HG03097 (cell line): ENCODE data around the gene IGFBP7.

Experiments used
- ATAC-seq: cut with Tn5 transposase; IDR thresholded peaks from one replicate; pipeline ENCODE4 v1.9.1; 2021; ENCODE audit not compliant: unreplicated experiment, low FRiP score

IGFBP7 gene

DNA sequence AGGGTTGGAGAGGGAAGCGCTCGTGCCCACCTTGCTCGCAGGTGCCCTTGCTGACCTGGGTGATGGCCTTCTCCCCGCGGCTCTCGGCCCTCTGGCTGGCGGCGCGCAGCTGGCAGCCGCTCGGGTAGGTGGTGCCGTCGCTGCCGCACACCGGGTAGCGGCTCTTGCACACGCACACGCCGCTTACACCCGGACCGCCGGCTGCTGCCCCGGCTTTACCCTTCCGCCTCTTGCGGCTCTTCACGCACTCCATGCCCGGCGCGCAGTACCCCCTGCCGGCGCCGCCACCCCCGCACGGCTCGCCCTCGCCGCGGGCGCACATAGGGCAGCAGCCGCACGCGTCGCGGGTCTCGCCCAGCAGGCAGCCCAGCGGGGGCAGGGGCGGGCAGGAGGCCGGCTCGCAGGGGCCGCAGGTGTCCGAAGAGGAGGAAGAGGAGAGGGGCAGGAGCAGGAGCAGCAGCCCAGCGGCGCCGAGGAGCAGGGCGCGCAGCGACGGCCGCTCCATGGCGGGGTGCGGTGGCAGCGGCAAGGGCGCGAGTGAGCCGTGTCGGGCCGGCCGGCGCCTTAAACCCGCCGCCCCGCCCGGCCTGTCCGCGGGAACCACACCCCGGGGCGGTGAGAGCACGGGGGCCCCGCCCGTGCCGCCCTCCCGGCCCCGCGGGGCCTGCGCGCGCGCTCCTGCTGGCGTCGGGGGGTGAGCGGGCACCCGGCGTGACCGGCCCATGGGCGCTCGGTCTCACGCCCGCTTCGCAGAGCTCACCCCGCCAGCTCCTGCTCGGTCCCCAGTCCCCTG is at the start of gene IGFBP7:
Gene IGFBP7, minus strand, starts transcription at position 539 of the 793 bp plus-strand sequence. Its CDS starts 34 bp downstream, at position 505.
- ATAC-seq = peak; percentile 58

DNA sequence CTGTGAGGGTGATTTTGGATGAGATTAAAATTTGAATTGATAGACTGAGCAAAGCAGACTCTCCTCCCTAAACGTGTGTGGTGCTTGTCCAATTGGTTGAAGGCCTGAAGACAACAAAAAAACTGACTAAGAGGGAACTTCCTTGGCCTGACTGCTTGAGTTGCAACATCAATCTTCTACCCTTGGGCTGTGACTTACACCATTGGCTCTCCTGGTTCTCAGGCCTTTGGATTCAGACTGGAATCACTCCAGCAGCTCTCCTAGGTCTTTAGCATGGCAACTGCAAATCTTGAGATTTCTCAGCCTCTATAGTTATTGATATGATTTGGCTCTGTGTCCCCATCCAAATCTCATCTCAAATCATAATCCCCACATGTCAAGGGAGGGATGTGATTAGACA is 49.7 kb upstream of the IGFBP7 start:
- no peak for ATAC-seq

DNA sequence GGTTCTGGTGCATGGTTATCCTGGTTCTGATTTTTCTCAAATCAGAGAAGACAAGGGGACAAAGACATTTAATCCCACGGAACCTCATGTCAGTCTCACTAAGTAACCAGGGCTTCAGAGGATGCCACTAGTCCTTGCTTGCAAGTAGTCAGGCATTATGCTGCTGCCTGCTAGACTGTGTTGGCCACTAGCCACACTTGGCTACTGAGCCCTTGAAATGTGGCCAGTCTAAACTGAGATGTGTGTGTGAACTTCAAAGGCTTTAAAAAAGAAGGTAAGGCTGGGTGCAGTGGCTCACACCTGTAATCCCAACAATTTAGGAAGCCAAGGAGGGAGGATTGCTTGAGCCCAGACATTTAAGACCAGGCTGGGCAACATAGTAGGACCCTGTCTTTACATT is 48.6 kb upstream of the IGFBP7 start:
- ATAC-seq = no peak

DNA sequence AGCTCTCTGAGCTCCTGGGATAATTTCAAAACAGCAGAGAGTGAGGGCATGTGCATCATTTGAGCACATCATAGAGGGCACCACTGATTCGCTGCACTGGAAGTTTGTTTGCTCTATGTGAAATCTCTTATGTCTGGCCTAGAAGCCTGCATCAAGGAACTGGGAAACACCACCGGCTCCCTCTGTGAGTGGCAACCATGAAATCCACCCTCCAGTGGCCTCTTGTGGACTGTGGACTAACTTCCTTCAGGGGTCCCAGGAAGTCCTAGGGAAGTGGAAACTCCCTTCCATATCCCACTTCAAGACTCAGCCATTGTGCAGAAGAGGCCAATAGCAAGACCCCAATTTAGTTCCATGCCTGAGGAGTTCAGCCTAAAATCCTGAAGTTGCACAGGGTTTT is 48.0 kb upstream of the IGFBP7 start:
- no peak for ATAC-seq

- ATAC-seq = no peak
Measured at GRCh38 chr4:57157596-57158137, 47.5 kb upstream of the IGFBP7 start.

- ATAC-seq = no peak
Measured at GRCh38 chr4:57156242-57156990, 46.2 kb upstream of the IGFBP7 start.

- no peak for ATAC-seq
Measured at GRCh38 chr4:57154926-57155325, 44.7 kb upstream of the IGFBP7 start.

GRCh38 chr4:57154191-57154590 is 44.0 kb upstream of the IGFBP7 start:
- ATAC-seq = no peak

DNA sequence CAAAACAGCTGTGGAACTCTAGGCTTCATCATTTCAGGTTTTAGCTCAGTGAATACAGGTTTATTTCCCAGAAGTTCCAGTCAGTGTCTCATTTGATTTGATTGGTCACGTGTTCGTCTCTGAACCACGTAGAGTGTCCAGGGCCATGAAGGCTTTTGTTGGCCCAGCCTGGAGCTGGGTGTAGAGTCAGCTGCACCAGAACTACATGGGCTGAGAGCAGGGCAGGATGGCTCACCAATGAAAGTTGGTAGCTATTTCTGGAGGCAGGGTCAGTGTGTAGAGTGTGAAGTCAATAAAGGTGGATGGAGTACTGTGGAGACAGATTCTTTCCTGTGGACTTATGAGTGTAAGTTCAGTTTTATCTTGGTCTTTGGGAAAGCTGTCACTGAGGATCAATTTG is 43.0 kb upstream of the IGFBP7 start:
- no peak for ATAC-seq

- no peak for ATAC-seq
Measured at GRCh38 chr4:57151481-57151880, 41.3 kb upstream of the IGFBP7 start.

- no peak for ATAC-seq
Measured at GRCh38 chr4:57149833-57150232, 39.6 kb upstream of the IGFBP7 start.

DNA sequence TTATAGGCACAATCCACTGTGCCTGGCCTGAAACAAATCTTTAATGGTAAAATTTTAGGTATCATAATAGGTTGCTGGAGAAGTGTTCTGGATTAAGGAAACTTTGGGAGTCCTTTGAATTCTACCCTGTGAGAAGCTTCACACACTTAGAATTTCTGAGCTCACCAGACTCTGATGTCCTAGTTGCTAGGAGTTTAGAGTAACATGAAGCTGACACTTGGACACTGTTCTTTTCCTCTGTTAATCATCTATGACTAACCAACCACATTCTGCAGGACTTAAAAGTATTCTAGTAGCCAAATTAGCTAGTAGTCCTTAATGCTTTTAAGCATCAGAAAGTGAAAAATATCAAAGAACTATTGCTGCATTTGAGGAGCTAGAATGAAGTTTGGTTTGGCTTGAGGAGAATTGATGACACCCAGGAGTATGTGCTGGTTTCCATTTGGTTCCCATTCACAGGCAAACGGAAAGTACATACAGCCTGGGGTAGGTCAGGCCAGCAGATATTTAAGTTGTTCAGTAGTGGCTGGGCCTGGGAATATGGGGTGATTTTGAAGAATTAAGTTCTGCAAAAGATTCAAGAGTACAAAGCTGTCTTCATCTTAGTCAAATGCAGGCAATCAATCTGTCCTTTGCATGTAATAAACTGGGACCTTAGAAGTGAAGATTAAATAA is 38.8 kb upstream of the IGFBP7 start:
- no peak for ATAC-seq

- ATAC-seq = no peak
Measured at GRCh38 chr4:57148177-57148576, 38.0 kb upstream of the IGFBP7 start.

GRCh38 chr4:57147335-57148060 is 37.3 kb upstream of the IGFBP7 start:
- no peak for ATAC-seq

DNA sequence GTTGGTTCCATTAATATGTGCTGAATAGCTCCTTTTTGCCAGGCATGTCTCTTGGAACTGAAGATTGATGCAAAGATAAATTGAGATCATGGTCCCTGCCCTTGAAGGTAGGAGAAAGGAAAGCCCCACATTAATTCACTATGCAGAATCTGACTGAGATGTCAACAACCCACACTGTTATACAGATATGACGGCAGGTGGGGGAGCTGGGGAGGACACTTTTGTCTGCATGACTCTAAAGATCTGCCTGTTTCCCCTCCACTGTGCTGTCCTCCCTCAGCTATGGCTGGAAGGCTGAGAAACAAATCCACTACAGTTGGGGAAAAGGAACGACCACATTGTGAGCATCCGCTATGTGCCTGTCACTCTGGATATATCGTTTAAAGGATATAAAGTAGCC is 36.3 kb upstream of the IGFBP7 start:
- ATAC-seq = no peak

- ATAC-seq = no peak
Measured at GRCh38 chr4:57144466-57144865, 34.3 kb upstream of the IGFBP7 start.

DNA sequence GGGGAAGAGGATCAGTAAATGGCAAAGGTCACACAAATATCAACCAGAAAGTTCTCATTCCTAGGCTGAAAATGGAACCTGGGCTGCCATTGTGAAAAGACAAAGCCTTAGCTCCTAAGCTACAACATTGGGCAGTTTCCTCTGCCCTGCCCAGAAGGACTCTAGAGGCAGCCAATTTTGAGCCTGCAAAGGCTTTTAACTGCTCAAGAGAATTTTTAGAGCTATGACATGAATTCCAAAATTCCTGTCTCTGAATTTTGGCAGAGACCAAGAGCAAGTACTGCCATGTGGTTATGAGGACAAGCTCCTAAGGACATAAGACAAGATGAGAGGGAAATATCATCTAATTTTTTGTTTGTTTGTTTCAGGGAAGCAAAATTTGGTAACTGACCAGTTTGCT is 29.6 kb upstream of the IGFBP7 start:
- no peak for ATAC-seq

DNA sequence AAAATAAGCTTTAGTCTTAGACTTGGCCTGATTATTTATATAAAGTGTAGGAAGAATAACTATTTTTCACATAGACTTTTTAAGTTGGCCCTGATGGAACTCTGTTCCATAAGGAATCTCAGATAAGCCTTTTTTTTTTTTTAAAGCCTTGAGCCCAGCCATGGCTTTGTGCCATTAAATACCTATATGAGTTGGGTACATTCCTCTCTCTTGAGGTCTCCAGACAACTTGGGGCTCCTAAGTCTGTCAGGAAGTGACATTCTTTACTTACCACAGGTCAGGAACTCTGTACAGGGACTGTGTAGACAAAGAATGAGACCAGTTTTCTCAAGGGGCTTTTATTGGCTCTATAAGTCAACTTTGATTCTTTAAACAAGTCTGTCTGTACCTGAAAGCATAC is 27.1 kb upstream of the IGFBP7 start:
- ATAC-seq = no peak

- ATAC-seq = no peak
Measured at GRCh38 chr4:57136281-57136680, 26.1 kb upstream of the IGFBP7 start.

DNA sequence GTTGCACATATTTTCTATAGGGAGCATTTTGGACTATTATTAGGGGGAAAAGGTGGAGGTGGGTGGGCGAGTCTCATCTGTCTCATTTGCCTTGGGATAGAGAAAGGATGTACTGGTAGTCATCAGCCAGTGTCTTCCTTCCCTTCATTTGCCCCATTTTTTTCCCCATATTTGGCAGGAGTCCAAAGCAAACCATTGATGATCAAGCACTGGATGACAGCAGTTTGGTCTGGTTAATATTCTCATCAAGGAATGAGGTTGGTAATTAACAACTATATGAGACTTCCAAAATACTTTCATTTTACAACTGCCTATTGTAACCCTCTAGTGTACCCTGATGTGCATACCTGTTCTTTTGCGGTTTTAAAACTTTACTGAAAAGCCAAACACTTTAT is 22.6 kb upstream of the IGFBP7 start:
- ATAC-seq = no peak
